Measurements from ENCODE around the gene SRGAP3. TPM values are rescaled to one million over a fixed set of nuclear protein-coding genes. Genes with fewer than 3 reads are reported as not detected.

Gene SRGAP3
- total and polyA plus RNA-seq, 2 experiments from 2014 or later: 7.4 to 8.3 TPM

GRCh38 chr3:9015250-9015649 lies 234.2 kb downstream of the SRGAP3 start:
- no peak for DNase-seq (ENCODE audit: low spot score)
- H2AFZ ChIP-seq: no peak overlapping the region
- H3K4me2 ChIP-seq: no peak overlapping the region
- H3K9me2 ChIP-seq (replicated peaks; ENCODE audit: insufficient read depth): no peaks in the 10 kb centered on the region
- no peak for TF ChIP-seq CTCF (IDR thresholded peaks at IDR 0.05; ENCODE audit: poor library complexity)
- TF ChIP-seq EZH2 (IDR thresholded peaks at IDR 0.05; ENCODE audit: borderline replicate concordance): no peak
- TF ChIP-seq EZH2phosphoT487 (IDR thresholded peaks at IDR 0.05; ENCODE audit: low read depth, severe bottlenecking, unreplicated experiment): no peak
- no peaks in the 10 kb centered on the region for H3K36me3 ChIP-seq (replicated peaks; ENCODE audit: insufficient read depth, low read depth)
- WGBS (ENCODE audit: low lambda C conversion rate, missing lambda C conversion rate): 94% methylated on average over 7 of the region's 7 CpGs
- H3K27ac ChIP-seq: no peak overlapping the region
- no peaks in the 10 kb centered on the region for H3K9me3 ChIP-seq (ENCODE audit: low read depth)
- H3K4me3 ChIP-seq: no peak overlapping the region
- H3K27me3 ChIP-seq: no peaks in the 10 kb centered on the region
- H3K79me2 ChIP-seq: no peaks in the 10 kb centered on the region
- H3K4me1 ChIP-seq (ENCODE audit: insufficient read depth): no peaks in the 10 kb centered on the region
- H4K20me1 ChIP-seq (ENCODE audit: insufficient read depth, poor library complexity, severe bottlenecking): no peaks in the 10 kb centered on the region

GRCh38 chr3:9013782-9014563 lies 235.5 kb downstream of the SRGAP3 start:
- no peaks in the 10 kb centered on the region for H3K79me2 ChIP-seq
- H3K9me2 ChIP-seq (replicated peaks; ENCODE audit: insufficient read depth): no peaks in the 10 kb centered on the region
- H3K27me3 ChIP-seq: no peaks in the 10 kb centered on the region
- no peaks in the 10 kb centered on the region for H3K4me1 ChIP-seq (ENCODE audit: insufficient read depth)
- no peaks in the 10 kb centered on the region for H3K9me3 ChIP-seq (ENCODE audit: low read depth)
- H3K4me3 ChIP-seq: no peak overlapping the region
- no peak overlapping the region for H3K4me2 ChIP-seq
- H3K36me3 ChIP-seq (replicated peaks; ENCODE audit: insufficient read depth, low read depth): no peaks in the 10 kb centered on the region
- no peaks in the 10 kb centered on the region for H4K20me1 ChIP-seq (ENCODE audit: insufficient read depth, poor library complexity, severe bottlenecking)
- peak; percentile 48 for DNase-seq (ENCODE audit: low spot score)
- H2AFZ ChIP-seq: no peak overlapping the region
- no peak overlapping the region for H3K27ac ChIP-seq
- WGBS (ENCODE audit: low lambda C conversion rate, missing lambda C conversion rate): 89% methylated on average over 15 of the region's 15 CpGs
- TF ChIP-seq EZH2 (IDR thresholded peaks at IDR 0.05; ENCODE audit: borderline replicate concordance) (no peak), CTCF (IDR thresholded peaks at IDR 0.05; ENCODE audit: poor library complexity) (peak; percentile 26)

GRCh38 chr3:9012521-9012920 lies 236.9 kb downstream of the SRGAP3 start:
- H3K27ac ChIP-seq: peak overlapping the region; percentile 20
- no peaks in the 10 kb centered on the region for H3K9me3 ChIP-seq (ENCODE audit: low read depth)
- WGBS (ENCODE audit: low lambda C conversion rate, missing lambda C conversion rate): 95% methylated on average over 2 of the region's 2 CpGs
- H3K27me3 ChIP-seq: no peaks in the 10 kb centered on the region
- DNase-seq (ENCODE audit: low spot score): no peak
- no peaks in the 10 kb centered on the region for H4K20me1 ChIP-seq (ENCODE audit: insufficient read depth, poor library complexity, severe bottlenecking)
- no peaks in the 10 kb centered on the region for H3K9me2 ChIP-seq (replicated peaks; ENCODE audit: insufficient read depth)
- no peak overlapping the region for H3K4me3 ChIP-seq
- no peak overlapping the region for H3K4me2 ChIP-seq
- TF ChIP-seq CTCF (IDR thresholded peaks at IDR 0.05; ENCODE audit: poor library complexity): no peak
- no peak for TF ChIP-seq EZH2phosphoT487 (IDR thresholded peaks at IDR 0.05; ENCODE audit: low read depth, severe bottlenecking, unreplicated experiment)
- H2AFZ ChIP-seq: no peak overlapping the region
- H3K4me1 ChIP-seq (ENCODE audit: insufficient read depth): no peaks in the 10 kb centered on the region
- H3K79me2 ChIP-seq: no peaks in the 10 kb centered on the region
- no peaks in the 10 kb centered on the region for H3K36me3 ChIP-seq (replicated peaks; ENCODE audit: insufficient read depth, low read depth)

Data from hepatocyte (in vitro differentiated cells).